Activated naive CD4-positive, alpha-beta T cell treated with Interleukin-2 at 50 U/mL for 16 hours (primary cell): ENCODE data around the gene MET.
"Not testable (repeated sequence)": the region's sequence is repeated elsewhere in the genome, so short reads cannot be mapped to it uniquely, and the experiment has no call there.

Experiments
- DNase-seq: peaks from one replicate; pipeline ENCODE4 v3.0.0-alpha.2; 2020

MET gene

DNA sequence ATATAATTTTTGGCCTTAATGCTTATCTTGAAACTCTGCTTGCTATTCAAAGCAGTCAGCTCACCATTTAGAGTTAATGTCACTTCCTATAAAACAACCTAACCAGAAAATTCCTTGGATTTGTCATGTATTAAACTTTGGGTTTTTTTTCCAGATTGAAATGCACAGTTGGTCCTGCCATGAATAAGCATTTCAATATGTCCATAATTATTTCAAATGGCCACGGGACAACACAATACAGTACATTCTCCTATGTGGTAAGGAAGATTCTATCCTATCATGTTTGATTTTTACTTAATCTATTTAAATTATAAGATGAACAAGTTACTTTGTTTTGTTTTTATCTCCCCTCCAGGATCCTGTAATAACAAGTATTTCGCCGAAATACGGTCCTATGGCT is 85.3 kb downstream of the MET start:
- DNase-seq, result no peak

DNA sequence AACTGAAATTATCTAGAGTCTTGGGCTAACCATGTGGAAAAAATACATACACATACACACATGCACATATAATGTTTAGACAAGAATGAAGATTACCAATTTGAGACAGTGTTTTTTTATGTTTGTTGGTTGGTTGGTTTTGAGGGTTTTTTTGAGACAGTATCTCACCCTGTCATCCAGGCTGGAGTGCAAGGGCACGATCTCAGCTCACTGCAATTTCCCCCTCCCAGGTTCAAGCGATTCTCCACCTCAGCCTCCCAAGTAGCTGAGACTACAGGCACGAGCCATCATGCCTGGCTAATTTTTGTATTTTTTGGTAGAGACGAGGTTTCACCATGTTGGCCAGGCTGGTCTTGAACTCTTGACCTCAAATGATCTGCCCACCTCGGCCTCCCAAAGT is 87.6 kb downstream of the MET start:
- not testable (repeated sequence) for DNase-seq

DNA sequence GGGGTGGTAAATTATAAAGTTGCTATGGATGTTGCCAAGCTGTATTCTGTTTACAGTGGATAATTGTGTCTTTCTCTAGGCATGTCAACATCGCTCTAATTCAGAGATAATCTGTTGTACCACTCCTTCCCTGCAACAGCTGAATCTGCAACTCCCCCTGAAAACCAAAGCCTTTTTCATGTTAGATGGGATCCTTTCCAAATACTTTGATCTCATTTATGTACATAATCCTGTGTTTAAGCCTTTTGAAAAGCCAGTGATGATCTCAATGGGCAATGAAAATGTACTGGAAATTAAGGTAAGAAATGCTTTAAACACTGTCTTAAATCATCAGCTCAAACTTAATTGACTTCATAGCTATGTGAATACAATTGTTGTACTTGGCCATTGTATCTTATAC is 91.0 kb downstream of the MET start:
- no peak for DNase-seq

DNA sequence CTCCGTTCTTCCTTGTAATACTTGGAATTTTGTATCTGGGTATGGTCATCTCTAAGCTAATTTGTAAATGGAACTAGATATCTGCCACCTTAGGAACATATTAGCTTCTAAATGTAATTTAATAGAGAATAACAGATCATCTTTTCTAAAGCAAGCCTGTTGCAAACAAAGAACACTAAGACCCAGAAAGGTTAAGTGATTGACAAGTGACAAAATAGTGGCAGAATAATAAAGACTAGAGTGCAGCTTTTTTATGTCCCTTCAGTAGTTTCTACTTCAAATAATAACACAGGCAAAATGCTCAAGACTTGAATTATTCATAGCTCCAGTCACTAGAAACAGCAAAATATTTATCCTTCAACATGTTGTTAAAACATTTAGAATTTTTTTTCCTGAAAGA is 91.7 kb downstream of the MET start:
- no peak for DNase-seq

GRCh38 chr7:116766881-116767280 is 94.9 kb downstream of the MET start:
- DNase-seq, result no peak

GRCh38 chr7:116769546-116769945 is 97.5 kb downstream of the MET start:
- no peak for DNase-seq

DNA sequence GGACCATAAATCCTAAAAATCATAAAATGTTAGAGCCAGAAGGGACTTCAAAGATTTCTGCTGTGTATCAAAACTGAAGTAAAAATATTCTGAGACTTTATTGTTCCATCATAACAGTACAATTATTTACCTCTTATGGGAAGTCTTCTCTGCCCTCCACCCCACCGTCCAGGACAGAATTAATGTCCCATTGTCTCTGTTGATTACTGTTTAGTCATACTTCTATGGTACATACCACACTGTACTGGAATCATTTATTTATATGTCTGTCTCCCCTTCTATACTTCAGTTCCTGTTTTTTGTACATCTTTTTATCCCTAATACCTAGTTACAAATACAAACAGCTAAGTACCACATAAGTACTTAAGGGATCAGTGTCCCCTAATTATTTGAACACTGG is 98.9 kb downstream of the MET start:
- DNase-seq, result no peak

DNA sequence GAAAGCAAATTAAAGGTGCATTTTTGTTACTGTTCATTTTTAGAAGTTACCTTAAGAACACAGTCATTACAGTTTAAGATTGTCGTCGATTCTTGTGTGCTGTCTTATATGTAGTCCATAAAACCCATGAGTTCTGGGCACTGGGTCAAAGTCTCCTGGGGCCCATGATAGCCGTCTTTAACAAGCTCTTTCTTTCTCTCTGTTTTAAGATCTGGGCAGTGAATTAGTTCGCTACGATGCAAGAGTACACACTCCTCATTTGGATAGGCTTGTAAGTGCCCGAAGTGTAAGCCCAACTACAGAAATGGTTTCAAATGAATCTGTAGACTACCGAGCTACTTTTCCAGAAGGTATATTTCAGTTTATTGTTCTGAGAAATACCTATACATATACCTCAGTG is 99.6 kb downstream of the MET start:
- no peak for DNase-seq

GRCh38 chr7:116772423-116772863 is 100.4 kb downstream of the MET start:
- no peak for DNase-seq

- DNase-seq, result no peak
These were observed 101.1 kb downstream of the MET start for GRCh38 chr7:116772926-116773749.

- no peak for DNase-seq
These were observed 104.0 kb downstream of the MET start for GRCh38 chr7:116776046-116776445.

GRCh38 chr7:116776610-116777289 is 104.8 kb downstream of the MET start:
- no peak for DNase-seq

- no peak for DNase-seq
These were observed 105.8 kb downstream of the MET start for GRCh38 chr7:116777651-116778281.

GRCh38 chr7:116779216-116779615 is 107.2 kb downstream of the MET start:
- no peak for DNase-seq

GRCh38 chr7:116779931-116780330 is 107.9 kb downstream of the MET start:
- no peak for DNase-seq

- no peak for DNase-seq
These were observed 108.5 kb downstream of the MET start for GRCh38 chr7:116780521-116780920.

DNA sequence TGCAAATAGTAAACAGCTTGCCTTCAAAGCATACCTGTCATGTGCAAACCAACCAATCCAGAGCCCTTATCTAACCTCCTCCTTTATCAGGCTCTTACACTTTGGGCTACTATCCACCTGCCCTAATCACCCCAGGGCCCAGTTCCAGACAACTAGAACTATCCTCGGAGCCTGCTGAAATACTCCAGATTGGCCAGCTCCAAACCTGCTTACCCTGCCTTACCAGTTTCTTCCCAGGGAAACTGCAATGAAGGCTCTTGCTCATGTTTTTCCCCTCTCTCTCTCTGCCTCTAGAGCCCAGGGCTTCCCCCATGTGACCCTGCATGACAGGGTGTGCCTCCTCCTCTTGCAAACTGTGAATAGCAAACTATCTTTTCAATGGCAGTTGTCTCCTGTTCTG is 109.0 kb downstream of the MET start:
- no peak for DNase-seq

DNA sequence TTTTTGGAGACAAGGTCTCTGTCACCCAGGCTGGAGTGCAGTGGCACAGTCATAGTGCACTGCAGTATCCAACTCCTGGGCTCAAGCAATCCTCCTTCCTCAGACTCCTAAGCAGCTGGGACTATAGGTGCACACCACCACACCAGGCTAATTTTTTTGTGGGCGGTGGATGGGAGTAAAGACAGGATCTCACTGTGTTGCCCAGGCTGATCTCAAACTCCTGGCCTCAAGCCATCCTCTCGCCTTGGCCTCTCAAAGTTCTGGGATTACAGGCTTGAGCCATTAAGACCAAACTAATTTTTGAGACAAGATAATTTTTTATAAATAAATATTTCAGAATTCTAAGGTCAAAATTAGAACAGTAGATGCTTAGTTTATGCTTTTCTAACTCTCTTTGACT is 109.6 kb downstream of the MET start:
- DNase-seq, result no peak

- no peak for DNase-seq
These were observed 110.2 kb downstream of the MET start for GRCh38 chr7:116782177-116782711.

- no peak for DNase-seq
These were observed 111.8 kb downstream of the MET start for GRCh38 chr7:116783666-116784318.

DNA sequence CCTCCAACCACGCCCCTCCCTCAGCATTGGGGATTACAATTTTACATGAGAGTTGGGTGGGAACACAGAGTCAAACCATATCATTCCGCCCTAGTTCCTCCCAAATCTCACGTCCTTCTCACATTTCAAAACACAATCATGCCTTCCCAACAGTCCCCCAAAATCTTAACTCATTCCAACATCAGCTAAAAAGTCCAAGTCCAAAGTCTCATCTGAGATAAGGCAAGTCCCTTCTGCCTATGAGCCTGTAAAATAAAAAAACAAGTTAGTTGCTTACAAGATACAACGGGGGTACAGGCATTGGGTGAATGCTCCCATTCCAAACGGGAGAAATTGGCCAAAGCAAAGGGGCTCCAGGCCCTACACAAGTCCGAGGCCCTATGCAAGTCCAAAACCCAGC is 112.7 kb downstream of the MET start:
- no peak for DNase-seq

GRCh38 chr7:116785843-116786242 is 113.8 kb downstream of the MET start:
- DNase-seq, result no peak

- peak; percentile 5 for DNase-seq
These were observed 114.9 kb downstream of the MET start for GRCh38 chr7:116786791-116787443.
